Measurements from ENCODE around the gene PREX1.

DNA sequence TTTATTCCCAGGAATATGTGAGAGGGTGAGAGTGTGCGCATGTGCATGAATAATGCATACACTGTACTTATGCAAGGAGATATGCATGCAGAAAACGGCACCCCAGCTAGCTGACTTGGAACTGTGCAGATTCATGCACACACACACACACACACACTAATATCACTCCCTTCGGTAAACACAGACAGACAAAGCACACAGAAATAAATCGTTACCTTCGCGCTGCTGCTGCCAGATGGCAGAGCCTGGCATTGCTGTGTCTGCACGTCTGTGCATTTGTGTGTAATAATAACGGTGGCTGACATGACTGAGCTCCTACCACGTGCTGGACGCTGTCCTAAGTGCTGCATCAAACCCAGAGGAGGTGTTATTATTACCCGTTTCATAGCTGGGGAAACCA is 36.8 kb downstream of the PREX1 start:
- TF ChIP-seq CTCF (conservative IDR thresholded peaks at IDR 0.05) (no peak), EZH2 (IDR thresholded peaks at IDR 0.05; ENCODE audit: low read depth) (no peak)

Measured in PC-9 (cell line).